Gastrocnemius medialis (tissue), 4 donors: ENCODE results near the gene WDR82.

ENCODE experiments used
- CTCF ChIP-seq, 5 experiments: fragments of 450-650 bp in 3 of 5; fragments of 200-600 bp in 2 of 5; sonication (generic) in 2 of 5; IDR thresholded peaks in 4 of 5; conservative IDR thresholded peaks in 1 of 5; 1 replicate in 4 of 5; 2 replicates in 1 of 5; pipeline ENCODE4 v1.5.1; 2016 to 2019; ENCODE audit warnings: antibody characterized with exemption in 5 of 5, mild to moderate bottlenecking in 3 of 5, moderate library complexity in 3 of 5
- POLR2A ChIP-seq, 2 donors: fragments of 450-650 bp; IDR thresholded peaks; one replicate each; pipeline ENCODE4 v1.6.1; 2017; ENCODE audit warnings: antibody characterized with exemption in 2 of 2, mild to moderate bottlenecking in 2 of 2, moderate library complexity in 2 of 2

GRCh38 chr3:52237006-52237656 lies 41.3 kb downstream of the WDR82 start:
- TF ChIP-seq CTCF (IDR thresholded peaks at IDR 0.05 in 4 of 5, conservative IDR thresholded peaks at IDR 0.05 in 1 of 5) (no peak), POLR2A (IDR thresholded peaks at IDR 0.05) (peak; percentile 27 to 33)
